HepG2 (cell line): ENCODE results near the gene MED20. TPM values are rescaled to one million over a fixed set of nuclear protein-coding genes. Genes with fewer than 3 reads are reported as not detected.

Experiments
- JARID2 ChIP-seq: sonication (generic); formaldehyde crosslinking; IDR thresholded peaks from 2 replicates; pipeline ENCODE4 v1.8.1; 2023; ENCODE audit warnings: missing genetic modification reagents, inconsistent platforms; ENCODE audit not compliant: insufficient replicate concordance
- MED1 ChIP-seq: sonication (generic); formaldehyde crosslinking; IDR thresholded peaks from 2 replicates; pipeline ENCODE4 v1.4.0; 2020; ENCODE audit warnings: missing genetic modification reagents
- SPEN ChIP-seq: sonication (generic); formaldehyde crosslinking; IDR thresholded peaks from 2 replicates; pipeline ENCODE4 v1.5.1; 2020; ENCODE audit warnings: low read depth, mild to moderate bottlenecking, missing genetic modification reagents
- SRY ChIP-seq: sonication (generic); formaldehyde crosslinking; IDR thresholded peaks from 2 replicates; pipeline ENCODE4 v1.8.0; 2022; ENCODE audit warnings: mild to moderate bottlenecking, missing genetic modification reagents
- ZBTB8A ChIP-seq: sonication (generic); formaldehyde crosslinking; IDR thresholded peaks from 2 replicates; pipeline ENCODE4 v1.4.0; 2020; ENCODE audit warnings: mild to moderate bottlenecking, low read depth, missing genetic modification reagents, borderline replicate concordance
- ZKSCAN1 ChIP-seq: fragments of 150-350 bp; IDR thresholded peaks from 2 replicates; pipeline ENCODE4 v1.6.1; 2014; ENCODE audit warnings: low read length
- ZNF34 ChIP-seq: sonication (generic); formaldehyde crosslinking; IDR thresholded peaks from 2 replicates; pipeline ENCODE4 v1.4.0; 2020; ENCODE audit warnings: mild to moderate bottlenecking, missing genetic modification reagents, borderline replicate concordance
- ZNF510 ChIP-seq: sonication (generic); formaldehyde crosslinking; IDR thresholded peaks from 2 replicates; pipeline ENCODE4 v1.4.0; 2020; ENCODE audit warnings: low read depth, mild to moderate bottlenecking, missing genetic modification reagents
- ZNF557 ChIP-seq: sonication (generic); formaldehyde crosslinking; IDR thresholded peaks from 2 replicates; pipeline ENCODE4 v1.4.0; 2020; ENCODE audit warnings: missing genetic modification reagents
- ZNF598 ChIP-seq: sonication (generic); formaldehyde crosslinking; IDR thresholded peaks from 2 replicates; pipeline ENCODE4 v1.5.1; 2020; ENCODE audit warnings: mild to moderate bottlenecking, missing genetic modification reagents, borderline replicate concordance
- polyA plus RNA-seq, 8 experiments: library from polyadenylated mRNA; depleted of rRNA in 3 of 8; stranded (reverse) in 7 of 8; unstranded in 1 of 8; fragments of >200 nt; fragmentation: Illumina TruSeq in 4 of 8; extraction: Trizol in 4 of 8; gene quantifications; 2 replicates each; pipeline versions ENCODE4 v1.2.1 to v1.2.3, GENCODE V29; 2011 to 2016; ENCODE audit warnings: low read depth in 4 of 8, missing spikeins in 1 of 8, mixed read lengths in 1 of 8; ENCODE audit not compliant: insufficient read depth in 1 of 8
- total RNA-seq, 5 experiments: library from RNA; depleted of rRNA; stranded (reverse); fragments of >200 nt; fragmentation: Illumina TruSeq; extraction: Trizol; gene quantifications; 2 replicates each; pipeline ENCODE4 v1.2.3, GENCODE V29; 2016; ENCODE audit warnings: low read depth in 1 of 5
- TF ChIP-seq, protein P1 (sequence below), 2 experiments: fragments of 450-650 bp in 1 of 2; sonication (generic) in 1 of 2; formaldehyde crosslinking in 1 of 2; IDR thresholded peaks; 2 replicates each; pipeline versions ENCODE4 v1.6.1 to v1.8.0; 2016 to 2022; ENCODE audit warnings: antibody characterized with exemption in 1 of 2, mild to moderate bottlenecking in 1 of 2, missing genetic modification reagents in 1 of 2
- TF ChIP-seq, protein P2 (sequence below): sonication (generic); formaldehyde crosslinking; conservative IDR thresholded peaks from 2 replicates; pipeline ENCODE4 v1.4.0; 2020; ENCODE audit warnings: missing genetic modification reagents
- TF ChIP-seq, protein P3 (sequence below): sonication (generic); formaldehyde crosslinking; IDR thresholded peaks from 2 replicates; pipeline ENCODE4 v1.9.0; 2021; ENCODE audit warnings: missing genetic modification reagents, borderline replicate concordance
- TF ChIP-seq, protein P4 (sequence below): sonication (generic); formaldehyde crosslinking; IDR thresholded peaks from 2 replicates; pipeline ENCODE4 v1.5.0; 2020; ENCODE audit warnings: missing genetic modification reagents

The MED20 gene
- total and polyA plus RNA-seq, 2 of the 13 experiments (the other 11 are each of a cell fraction or from before 2014, with no cell fraction given): 28.1 to 41.1 TPM

GRCh38 chr6:41941280-41942066 is 20.5 kb upstream of the MED20 start, which contains the start of gene CCND3 (continued):
- TF ChIP-seq, protein P1, sequence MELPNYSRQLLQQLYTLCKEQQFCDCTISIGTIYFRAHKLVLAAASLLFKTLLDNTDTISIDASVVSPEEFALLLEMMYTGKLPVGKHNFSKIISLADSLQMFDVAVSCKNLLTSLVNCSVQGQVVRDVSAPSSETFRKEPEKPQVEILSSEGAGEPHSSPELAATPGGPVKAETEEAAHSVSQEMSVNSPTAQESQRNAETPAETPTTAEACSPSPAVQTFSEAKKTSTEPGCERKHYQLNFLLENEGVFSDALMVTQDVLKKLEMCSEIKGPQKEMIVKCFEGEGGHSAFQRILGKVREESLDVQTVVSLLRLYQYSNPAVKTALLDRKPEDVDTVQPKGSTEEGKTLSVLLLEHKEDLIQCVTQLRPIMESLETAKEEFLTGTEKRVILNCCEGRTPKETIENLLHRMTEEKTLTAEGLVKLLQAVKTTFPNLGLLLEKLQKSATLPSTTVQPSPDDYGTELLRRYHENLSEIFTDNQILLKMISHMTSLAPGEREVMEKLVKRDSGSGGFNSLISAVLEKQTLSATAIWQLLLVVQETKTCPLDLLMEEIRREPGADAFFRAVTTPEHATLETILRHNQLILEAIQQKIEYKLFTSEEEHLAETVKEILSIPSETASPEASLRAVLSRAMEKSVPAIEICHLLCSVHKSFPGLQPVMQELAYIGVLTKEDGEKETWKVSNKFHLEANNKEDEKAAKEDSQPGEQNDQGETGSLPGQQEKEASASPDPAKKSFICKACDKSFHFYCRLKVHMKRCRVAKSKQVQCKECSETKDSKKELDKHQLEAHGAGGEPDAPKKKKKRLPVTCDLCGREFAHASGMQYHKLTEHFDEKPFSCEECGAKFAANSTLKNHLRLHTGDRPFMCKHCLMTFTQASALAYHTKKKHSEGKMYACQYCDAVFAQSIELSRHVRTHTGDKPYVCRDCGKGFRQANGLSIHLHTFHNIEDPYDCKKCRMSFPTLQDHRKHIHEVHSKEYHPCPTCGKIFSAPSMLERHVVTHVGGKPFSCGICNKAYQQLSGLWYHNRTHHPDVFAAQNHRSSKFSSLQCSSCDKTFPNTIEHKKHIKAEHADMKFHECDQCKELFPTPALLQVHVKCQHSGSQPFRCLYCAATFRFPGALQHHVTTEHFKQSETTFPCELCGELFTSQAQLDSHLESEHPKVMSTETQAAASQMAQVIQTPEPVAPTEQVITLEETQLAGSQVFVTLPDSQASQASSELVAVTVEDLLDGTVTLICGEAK (IDR thresholded peaks at IDR 0.05): no peak
- TF ChIP-seq, protein P1 (CRISPR knock-in tag; IDR thresholded peaks at IDR 0.05): peak; percentile 68; the same call in 1 of the 2 replicates
- TF ChIP-seq SPEN (CRISPR knock-in tag) (peak; percentile 69), ZNF34 (0 out of 2 replicates have a peak, but pooled peaks have one; percentile 12), JARID2 (CRISPR knock-in tag) (no peak), ZNF510 (CRISPR knock-in tag) (peak; percentile 33; the same call in 1 of the 2 replicates), ZNF557 (0 out of 2 replicates have a peak, but pooled peaks have one; percentile 52), ZNF598 (CRISPR knock-in tag) (peak; percentile 30; the same call in 1 of the 2 replicates), MED1 (no peak), ZKSCAN1 (no peak), SRY (CRISPR knock-in tag) (peak; percentile 51), ZBTB8A (0 out of 2 replicates have a peak, but pooled peaks have one; percentile 75)
- TF ChIP-seq, protein P2, sequence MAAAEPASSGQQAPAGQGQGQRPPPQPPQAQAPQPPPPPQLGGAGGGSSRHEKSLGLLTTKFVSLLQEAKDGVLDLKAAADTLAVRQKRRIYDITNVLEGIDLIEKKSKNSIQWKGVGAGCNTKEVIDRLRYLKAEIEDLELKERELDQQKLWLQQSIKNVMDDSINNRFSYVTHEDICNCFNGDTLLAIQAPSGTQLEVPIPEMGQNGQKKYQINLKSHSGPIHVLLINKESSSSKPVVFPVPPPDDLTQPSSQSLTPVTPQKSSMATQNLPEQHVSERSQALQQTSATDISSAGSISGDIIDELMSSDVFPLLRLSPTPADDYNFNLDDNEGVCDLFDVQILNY (CRISPR knock-in tag): no peak
- TF ChIP-seq, protein P3, sequence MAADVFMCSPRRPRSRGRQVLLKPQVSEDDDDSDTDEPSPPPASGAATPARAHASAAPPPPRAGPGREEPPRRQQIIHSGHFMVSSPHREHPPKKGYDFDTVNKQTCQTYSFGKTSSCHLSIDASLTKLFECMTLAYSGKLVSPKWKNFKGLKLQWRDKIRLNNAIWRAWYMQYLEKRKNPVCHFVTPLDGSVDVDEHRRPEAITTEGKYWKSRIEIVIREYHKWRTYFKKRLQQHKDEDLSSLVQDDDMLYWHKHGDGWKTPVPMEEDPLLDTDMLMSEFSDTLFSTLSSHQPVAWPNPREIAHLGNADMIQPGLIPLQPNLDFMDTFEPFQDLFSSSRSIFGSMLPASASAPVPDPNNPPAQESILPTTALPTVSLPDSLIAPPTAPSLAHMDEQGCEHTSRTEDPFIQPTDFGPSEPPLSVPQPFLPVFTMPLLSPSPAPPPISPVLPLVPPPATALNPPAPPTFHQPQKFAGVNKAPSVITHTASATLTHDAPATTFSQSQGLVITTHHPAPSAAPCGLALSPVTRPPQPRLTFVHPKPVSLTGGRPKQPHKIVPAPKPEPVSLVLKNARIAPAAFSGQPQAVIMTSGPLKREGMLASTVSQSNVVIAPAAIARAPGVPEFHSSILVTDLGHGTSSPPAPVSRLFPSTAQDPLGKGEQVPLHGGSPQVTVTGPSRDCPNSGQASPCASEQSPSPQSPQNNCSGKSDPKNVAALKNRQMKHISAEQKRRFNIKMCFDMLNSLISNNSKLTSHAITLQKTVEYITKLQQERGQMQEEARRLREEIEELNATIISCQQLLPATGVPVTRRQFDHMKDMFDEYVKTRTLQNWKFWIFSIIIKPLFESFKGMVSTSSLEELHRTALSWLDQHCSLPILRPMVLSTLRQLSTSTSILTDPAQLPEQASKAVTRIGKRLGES (CRISPR knock-in tag): no peak
- TF ChIP-seq, protein P4, sequence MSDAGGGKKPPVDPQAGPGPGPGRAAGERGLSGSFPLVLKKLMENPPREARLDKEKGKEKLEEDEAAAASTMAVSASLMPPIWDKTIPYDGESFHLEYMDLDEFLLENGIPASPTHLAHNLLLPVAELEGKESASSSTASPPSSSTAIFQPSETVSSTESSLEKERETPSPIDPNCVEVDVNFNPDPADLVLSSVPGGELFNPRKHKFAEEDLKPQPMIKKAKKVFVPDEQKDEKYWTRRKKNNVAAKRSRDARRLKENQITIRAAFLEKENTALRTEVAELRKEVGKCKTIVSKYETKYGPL (CRISPR knock-in tag): no peak
